Naive thymus-derived CD4-positive, alpha-beta T cell (primary cell): ENCODE measurements around the gene MZB1. TPM values are rescaled to one million over a fixed set of nuclear protein-coding genes. Genes with fewer than 3 reads are reported as not detected.
"Not testable (repeated sequence)": the region's sequence is repeated elsewhere in the genome, so short reads cannot be mapped to it uniquely, and the experiment has no call there.

Experiments
- ATAC-seq: fragments of 150-1000 bp; cut with Tn5 transposase; 2 replicates; pipeline ENCODE4 v1.10.0; 2021; ENCODE audit warnings: mild to moderate bottlenecking, moderate library complexity
- CTCF ChIA-PET: fragments of 350-600 bp; sonication (Branson Sonifier 250); formaldehyde crosslinking; loops from one replicate; lab custom pipeline; 2021; ENCODE audit warnings: antibody characterized with exemption; lab: Charles Lee
- POLR2A ChIA-PET: fragments of 350-600 bp; sonication (Branson Sonifier 250); formaldehyde crosslinking; loops from one replicate; lab custom pipeline; 2021; ENCODE audit warnings: antibody characterized with exemption, inconsistent platforms; lab: Charles Lee
- DNase-seq, 9 donors: peaks; one replicate each; pipeline versions ENCODE4 v3.0.0 to v3.0.0-alpha.2; 2020 to 2022; ENCODE audit warnings: mixed read lengths in 1 of 9
- H3K27ac ChIP-seq: one replicate; pipeline ENCODE4 v1.7.0; 2013; ENCODE audit warnings: mild to moderate bottlenecking, low read depth, low read length, moderate library complexity
- H3K27me3 ChIP-seq, 2 donors: one replicate each; pipeline ENCODE4 v1.7.0; 2013; ENCODE audit warnings: low read length in 2 of 2, mild to moderate bottlenecking in 2 of 2, moderate library complexity in 2 of 2; ENCODE audit not compliant: control insufficient read depth in 2 of 2, insufficient read depth in 2 of 2
- H3K36me3 ChIP-seq, 3 experiments: 1 replicate in 2 of 3; 2 replicates in 1 of 3; pipeline ENCODE4 v1.7.0; 2013; ENCODE audit warnings: low read length in 3 of 3, mild to moderate bottlenecking in 3 of 3, moderate library complexity in 1 of 3; ENCODE audit not compliant: insufficient read depth in 3 of 3, control insufficient read depth in 2 of 3
- H3K4me1 ChIP-seq, 2 donors: one replicate each; pipeline ENCODE4 v1.7.0; 2013; ENCODE audit warnings: low read length in 2 of 2, mild to moderate bottlenecking in 2 of 2, moderate library complexity in 1 of 2; ENCODE audit not compliant: control insufficient read depth in 2 of 2, insufficient read depth in 2 of 2
- H3K4me3 ChIP-seq: 2 replicates; pipeline ENCODE4 v1.7.0; 2013; ENCODE audit warnings: mild to moderate bottlenecking, low read length
- H3K9me3 ChIP-seq, 3 experiments: 1 replicate in 2 of 3; 2 replicates in 1 of 3; pipeline ENCODE4 v1.7.0; 2013; ENCODE audit warnings: low read length in 3 of 3; ENCODE audit not compliant: control insufficient read depth in 2 of 3
- H3K27ac Mint-ChIP-seq, 9 donors: one replicate each; pipeline ENCODE4 v1.8.0; 2020 to 2022; ENCODE audit warnings: mixed read lengths in 9 of 9, mild to moderate bottlenecking in 8 of 9, moderate library complexity in 5 of 9, inconsistent platforms in 2 of 9
- H3K27me3 Mint-ChIP-seq, 5 donors: one replicate each; pipeline ENCODE4 v1.8.0; 2021 to 2022; ENCODE audit warnings: mixed read lengths in 5 of 5, mild to moderate bottlenecking in 1 of 5
- H3K36me3 Mint-ChIP-seq, 5 donors: one replicate each; pipeline ENCODE4 v1.8.0; 2020 to 2022; ENCODE audit warnings: mixed read lengths in 5 of 5, mild to moderate bottlenecking in 3 of 5, inconsistent platforms in 1 of 5
- H3K4me1 Mint-ChIP-seq, 7 donors: one replicate each; pipeline ENCODE4 v1.8.0; 2020 to 2022; ENCODE audit warnings: mixed read lengths in 7 of 7, mild to moderate bottlenecking in 3 of 7, inconsistent platforms in 1 of 7
- H3K4me3 Mint-ChIP-seq, 10 donors: one replicate each; pipeline ENCODE4 v1.8.0; 2020 to 2022; ENCODE audit warnings: mild to moderate bottlenecking in 10 of 10, mixed read lengths in 10 of 10, moderate library complexity in 6 of 10, inconsistent platforms in 2 of 10
- H3K9me3 Mint-ChIP-seq, 11 donors: one replicate each; pipeline ENCODE4 v1.8.0; 2020 to 2022; ENCODE audit warnings: mixed read lengths in 11 of 11, mild to moderate bottlenecking in 4 of 11, inconsistent platforms in 1 of 11, moderate library complexity in 1 of 11
- intact Hi-C, 2 donors: fragments of 100-400 bp; cut with micrococcal nuclease; formaldehyde crosslinking; loops; one replicate each; pipeline ENCODE4 v1.15.1; 2023
- polyA plus RNA-seq, 2 donors: library from polyadenylated mRNA; unstranded; fragments of 300-500 nt; fragmentation: Illumina TruSeq; gene quantifications; one replicate each; pipeline ENCODE4 v1.2.3, GENCODE V29; 2021
- total RNA-seq, 6 experiments: library from RNA in 5 of 6; stranded (reverse) in 5 of 6; gene quantifications; 1 replicate in 5 of 6; 2 replicates in 1 of 6; pipeline ENCODE4 v1.2.3 and lab custom pipeline; 2021 to 2026

The MZB1 gene
- total and polyA plus RNA-seq, 7 experiments from 2014 or later: 0.25 to 70.6 (median 0.94) TPM

- CTCF ChIA-PET: interaction anchor here (0.7 kb wide), 1 partner anchor 16 kb away, joined by 3 read pairs; the partner anchor contains the start of gene PAIP2
- Histone ChIP-seq H3K36me3 (peaks cover 0 to 6% (median 0%) of the 10 kb centered on the region in 3 experiments), H3K27me3 (no peaks in the 10 kb centered on the region), H3K27ac (no peak overlapping the region), H3K4me3 (no peak overlapping the region), H3K4me1 (no peaks in the 10 kb centered on the region), H3K9me3 (no peaks in the 10 kb centered on the region)
- Mint-ChIP-seq H3K4me1 (peaks cover 29 to 48% (median 42%) of the 10 kb centered on the region in 7 donors), H3K27me3 (no peaks in the 10 kb centered on the region), H3K36me3 (peaks cover 0 to 24% (median 13%) of the 10 kb centered on the region in 5 donors), H3K9me3 (peaks cover 0 to 7% (median 0%) of the 10 kb centered on the region in 11 donors), H3K27ac (no peak overlapping the region), H3K4me3 (no peak overlapping the region)
- DNase-seq: no peak
- no peak for ATAC-seq
- intact Hi-C loops: no loop called here
- POLR2A ChIA-PET: interaction anchor here (0.6 to 2.2 kb wide), 3 partner anchors 10 to 35 kb away, joined by 4 to 5 read pairs (median 5); partner anchors contain the start of gene PAIP2
Observed at GRCh38 chr5:139358064-139358463, 31.6 kb downstream of the MZB1 start.

- H3K27ac ChIP-seq, H3K27me3 ChIP-seq, H3K36me3 ChIP-seq, intact Hi-C loops, DNase-seq, H3K27ac Mint-ChIP-seq, H3K4me3 ChIP-seq, H3K27me3 Mint-ChIP-seq, ATAC-seq, H3K9me3 ChIP-seq, H3K9me3 Mint-ChIP-seq, H3K4me1 ChIP-seq, POLR2A ChIA-PET: not testable (repeated sequence)
- H3K4me1 Mint-ChIP-seq: peaks cover 23 to 63% (median 54%) of the 10 kb centered on the region in 7 donors
- H3K4me3 Mint-ChIP-seq: peak overlapping the region in 1 of 10 donors; percentile 30
- CTCF ChIA-PET: interaction anchor here (1.0 kb wide), 1 partner anchor 19 kb away, joined by 3 read pairs; no protein-coding TSS in a partner anchor
- H3K36me3 Mint-ChIP-seq: peaks cover 0 to 26% (median 13%) of the 10 kb centered on the region in 5 donors
Observed at GRCh38 chr5:139355900-139356299, 33.8 kb downstream of the MZB1 start.

- no peaks in the 10 kb centered on the region for H3K4me1 ChIP-seq
- ATAC-seq (no peak), DNase-seq (no peak)
- Mint-ChIP-seq H3K9me3 (peaks cover 0 to 7% (median 0%) of the 10 kb centered on the region in 11 donors), H3K27ac (peak overlapping the region in 3 of 9 donors; percentile 18 to 68 (median 51)), H3K36me3 (peaks cover 0 to 23% (median 13%) of the 10 kb centered on the region in 5 donors), H3K27me3 (no peaks in the 10 kb centered on the region), H3K4me3 (peak overlapping the region in 2 of 10 donors; percentile 3 to 20), H3K4me1 (peaks cover 19 to 67% (median 52%) of the 10 kb centered on the region in 7 donors)
- intact Hi-C loops: no loop called here
- no peaks in the 10 kb centered on the region for H3K9me3 ChIP-seq
- no peaks in the 10 kb centered on the region for H3K27me3 ChIP-seq
- peaks cover 0 to 8% (median 0%) of the 10 kb centered on the region in 3 experiments for H3K36me3 ChIP-seq
- POLR2A ChIA-PET: interaction anchor here (1.1 kb wide), 1 partner anchor 12 kb away, joined by 4 read pairs; the partner anchor contains the start of gene PAIP2
- H3K4me3 ChIP-seq: no peak overlapping the region
- H3K27ac ChIP-seq: no peak overlapping the region
- CTCF ChIA-PET: no interaction called here
Observed at GRCh38 chr5:139354186-139354585, 35.5 kb downstream of the MZB1 start.

- ChIA-PET POLR2A (interaction anchor here (0.7 kb wide), 1 partner anchor 48 kb away, joined by 3 read pairs; no protein-coding TSS in a partner anchor), CTCF (interaction anchor here (0.6 kb wide), 1 partner anchor 1170 kb away, joined by 4 read pairs; no protein-coding TSS in a partner anchor)
- DNase-seq, H3K9me3 Mint-ChIP-seq, H3K4me3 ChIP-seq, H3K36me3 ChIP-seq, H3K27me3 Mint-ChIP-seq, H3K27ac ChIP-seq, H3K27ac Mint-ChIP-seq, ATAC-seq, H3K9me3 ChIP-seq, H3K27me3 ChIP-seq: not testable (repeated sequence)
- H3K4me1 Mint-ChIP-seq: peaks cover 39 to 84% (median 65%) of the 10 kb centered on the region in 7 donors
- intact Hi-C loops: loop anchor here (10.0 kb wide), 2 partner anchors 1013 to 1057 kb away; partner anchors contain the start of genes ANKHD1 (in 1 of the 2), CDC25C (in 1 of the 2) and FAM53C (in 1 of the 2)
- H3K4me3 Mint-ChIP-seq: peak overlapping the region in 1 of 10 donors; percentile 57
- peaks cover 0 to 23% (median 17%) of the 10 kb centered on the region in 5 donors for H3K36me3 Mint-ChIP-seq
- H3K4me1 ChIP-seq: peaks cover 18 to 21% of the 10 kb centered on the region in 2 donors
Observed at GRCh38 chr5:139347863-139348262, 41.9 kb downstream of the MZB1 start.

- peak overlapping the region in 1 of 9 donors; percentile 58 for H3K27ac Mint-ChIP-seq
- peaks cover 0 to 12% (median 0%) of the 10 kb centered on the region in 11 donors for H3K9me3 Mint-ChIP-seq
- DNase-seq, H3K27me3 Mint-ChIP-seq, ATAC-seq, POLR2A ChIA-PET, H3K4me3 ChIP-seq, H3K9me3 ChIP-seq, H3K36me3 ChIP-seq, H3K27me3 ChIP-seq, H3K27ac ChIP-seq: not testable (repeated sequence)
- intact Hi-C loops: loop anchor here (10.0 kb wide), 2 partner anchors 1011 to 1059 kb away; partner anchors contain the start of genes ANKHD1 (in 1 of the 2), CDC25C (in 1 of the 2) and FAM53C (in 1 of the 2)
- peaks cover 39 to 82% (median 61%) of the 10 kb centered on the region in 7 donors for H3K4me1 Mint-ChIP-seq
- peak overlapping the region in 9 of 10 donors; percentile 11 to 100 (median 43) for H3K4me3 Mint-ChIP-seq
- H3K4me1 ChIP-seq: peaks cover 28 to 30% of the 10 kb centered on the region in 2 donors
- H3K36me3 Mint-ChIP-seq: peaks cover 0 to 23% (median 17%) of the 10 kb centered on the region in 5 donors
- CTCF ChIA-PET: interaction anchor here (0.6 kb wide), 1 partner anchor 1035 kb away, joined by 3 read pairs; no protein-coding TSS in a partner anchor
Observed at GRCh38 chr5:139345442-139345841, 44.3 kb downstream of the MZB1 start.

GRCh38 chr5:139344177-139344576 is 45.5 kb downstream of the MZB1 start:
- intact Hi-C loops: loop anchor here (5.0 to 10.0 kb wide), 7 partner anchors 72 to 1061 kb away; partner anchors contain the start of genes ANKHD1 (in 2 of the 2), CDC25C (in 1 of the 2), CYSTM1 (in 1 of the 2) and FAM53C (in 1 of the 2)
- peaks cover 0 to 5% (median 0%) of the 10 kb centered on the region in 3 experiments for H3K36me3 ChIP-seq
- DNase-seq (no peak), ATAC-seq (no peak)
- H3K4me3 ChIP-seq: no peak overlapping the region
- Mint-ChIP-seq H3K27me3 (peaks cover 0 to 5% (median 0%) of the 10 kb centered on the region in 5 donors), H3K9me3 (peaks cover 0 to 11% (median 0%) of the 10 kb centered on the region in 11 donors), H3K4me3 (peak overlapping the region; percentile 65 to 100 (median 95)), H3K27ac (peak overlapping the region in 4 of 9 donors; percentile 28 to 41 (median 36)), H3K36me3 (peaks cover 0 to 23% (median 17%) of the 10 kb centered on the region in 5 donors), H3K4me1 (peaks cover 38 to 75% (median 63%) of the 10 kb centered on the region in 7 donors)
- ChIA-PET POLR2A (interaction anchor here (0.7 to 1.2 kb wide), 3 partner anchors 40 to 51 kb away, joined by 3 to 5 read pairs (median 4); partner anchors contain the start of gene MATR3), CTCF (no interaction called here)
- H3K27me3 ChIP-seq: no peaks in the 10 kb centered on the region
- no peaks in the 10 kb centered on the region for H3K9me3 ChIP-seq
- H3K4me1 ChIP-seq: peaks cover 28 to 30% of the 10 kb centered on the region in 2 donors
- H3K27ac ChIP-seq: no peak overlapping the region
